Medulla oblongata (tissue), 1 donor: ENCODE results near the gene MPEG1.

Experiments used
- DNase-seq: peaks from one replicate; pipeline ENCODE4 v3.0.0-alpha.2; 2015; ENCODE audit errors: extremely low spot score

Gene MPEG1

DNA sequence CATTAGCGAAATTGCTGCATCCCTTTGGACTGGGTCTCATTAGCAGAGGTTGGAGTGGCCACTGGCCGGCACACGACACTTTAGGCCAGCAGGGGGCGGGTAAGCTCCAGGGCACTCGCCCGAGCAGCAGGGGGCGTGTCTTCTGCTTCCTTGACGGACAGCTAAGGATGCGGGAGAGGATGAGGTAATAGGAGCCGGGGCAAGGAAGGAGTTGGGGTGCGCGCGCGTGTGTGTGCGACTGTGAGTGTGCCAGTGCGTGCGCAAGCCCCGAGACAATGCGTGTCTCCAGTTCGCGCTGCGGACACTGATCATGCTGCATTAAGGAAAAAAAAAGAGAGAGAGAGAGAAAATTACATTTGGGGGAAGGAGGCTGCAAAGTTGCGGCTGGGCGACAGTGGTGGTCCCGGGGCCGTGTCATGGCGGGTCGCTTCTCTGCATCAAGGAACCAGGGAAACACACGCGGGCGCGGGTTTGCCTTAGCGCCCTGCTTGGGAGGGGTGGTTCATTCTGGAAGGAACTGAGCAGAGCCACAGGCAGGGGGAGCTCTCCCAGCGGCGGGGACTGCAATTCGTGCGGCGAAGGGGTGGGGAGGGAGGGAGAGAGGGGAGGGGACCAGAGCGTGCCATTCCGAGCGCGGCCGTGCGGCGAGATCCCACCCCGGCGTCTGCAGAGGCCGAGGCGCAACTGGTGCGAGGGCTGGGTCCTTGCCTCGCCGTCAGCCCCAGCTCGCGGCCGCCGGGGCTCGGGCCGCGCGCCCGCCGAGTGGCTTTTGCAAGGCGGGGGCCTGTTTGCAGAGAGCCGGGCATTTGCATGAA lies 41.0 kb downstream of the MPEG1 start, which contains the start of gene DTX4:
TSS of gene DTX4 (plus strand) at position 625 of the 815 bp plus-strand sequence. CDS start 464 bp downstream, outside the sequence.
- DNase-seq = peak; percentile 96

DNA sequence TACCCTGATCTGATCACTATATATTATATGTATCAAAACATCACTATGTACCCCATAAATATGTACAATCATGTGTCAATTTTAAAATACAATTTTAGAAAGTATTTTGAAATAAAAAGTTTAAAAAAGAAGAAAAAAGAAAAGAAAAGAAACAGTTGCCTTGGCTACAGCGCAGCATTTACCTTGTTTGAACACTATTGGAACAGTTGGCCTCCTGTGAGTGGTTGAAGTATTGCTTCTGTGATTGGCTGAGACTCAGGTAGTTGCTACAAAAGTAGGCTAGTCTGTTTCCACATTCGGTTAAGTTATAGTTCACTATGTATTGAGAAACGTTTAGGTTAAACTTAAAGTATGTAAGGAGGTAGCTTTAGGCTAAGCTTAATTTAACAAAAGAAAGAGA lies 48.7 kb downstream of the MPEG1 start:
- DNase-seq = no peak
